SK-N-MC (cell line): ENCODE data around the gene OXTR.

Experiments
- DNase-seq: peaks from one replicate; pipeline ENCODE4 v3.0.0-alpha.2; 2011; ENCODE audit warnings: low read depth, low spot score
- H3K27ac ChIP-seq: fragments of 200-600 bp; sonication (generic); 2 replicates; pipeline ENCODE4 v1.5.1; 2016; ENCODE audit warnings: mixed run types
- H3K36me3 ChIP-seq: fragments of 200-600 bp; sonication (generic); 2 replicates; pipeline ENCODE4 v1.6.1; 2017; ENCODE audit warnings: antibody characterized with exemption, low read length, mixed read lengths; ENCODE audit not compliant: insufficient read depth
- H3K4me3 ChIP-seq: fragments of 200-600 bp; sonication (generic); 2 replicates; pipeline ENCODE4 v1.5.1; 2016
- H3K9ac ChIP-seq: fragments of 200-600 bp; sonication (generic); 2 replicates; pipeline ENCODE4 v1.8.0; 2017; ENCODE audit warnings: mixed run types, mixed read lengths; ENCODE audit not compliant: insufficient read length
- H3K9me3 ChIP-seq: fragments of 200-600 bp; sonication (generic); 2 replicates; pipeline ENCODE4 v1.6.1; 2017; ENCODE audit warnings: low read depth, mild to moderate bottlenecking, antibody characterized with exemption, low read length, moderate library complexity, mixed read lengths
- EZH2 ChIP-seq: fragments of 200-600 bp; sonication (generic); IDR thresholded peaks from one replicate; pipeline ENCODE4 v1.6.1; 2017; ENCODE audit warnings: antibody characterized with exemption
- FOXP2 ChIP-seq: optimal IDR thresholded peaks from 2 replicates; pipeline ENCODE3; 2011; ENCODE audit warnings: mild to moderate bottlenecking, moderate library complexity; ENCODE audit not compliant: insufficient read depth; ENCODE audit errors: extremely low read length, control extremely low read depth
- POLR2AphosphoS5 ChIP-seq: IDR thresholded peaks from 2 replicates; pipeline ENCODE4 v1.6.1; 2012; ENCODE audit warnings: mild to moderate bottlenecking, low read depth, low read length, borderline replicate concordance

Gene OXTR

DNA sequence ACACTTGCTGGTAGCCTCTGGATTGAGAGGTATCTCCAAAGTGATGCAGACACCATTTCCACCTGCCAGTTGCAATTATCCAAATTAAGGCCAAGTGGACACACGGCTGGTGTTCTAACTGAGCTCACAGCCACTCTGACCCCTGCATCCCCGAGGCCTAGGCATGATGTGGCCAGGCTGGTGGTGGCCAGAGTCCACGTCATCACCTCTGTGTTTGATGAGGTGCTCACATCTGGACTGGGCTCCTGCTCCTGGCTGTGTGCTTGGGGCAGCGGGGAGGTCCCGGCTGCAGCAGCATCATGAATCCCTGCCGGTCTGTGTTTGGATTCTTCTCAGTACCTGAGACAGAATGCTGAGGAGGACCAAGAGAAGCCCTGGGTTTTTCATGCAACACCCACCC lies 4.9 kb downstream of the OXTR start:
- TF ChIP-seq FOXP2 (no peak), POLR2AphosphoS5 (no peak), EZH2 (no peak)
- no peaks in the 10 kb centered on the region for H3K9me3 ChIP-seq
- no peak for DNase-seq
- H3K36me3 ChIP-seq = no peaks in the 10 kb centered on the region
- H3K4me3 ChIP-seq = no peak overlapping the region
- H3K27ac ChIP-seq = no peak overlapping the region
- H3K9ac ChIP-seq = no peak overlapping the region

DNA sequence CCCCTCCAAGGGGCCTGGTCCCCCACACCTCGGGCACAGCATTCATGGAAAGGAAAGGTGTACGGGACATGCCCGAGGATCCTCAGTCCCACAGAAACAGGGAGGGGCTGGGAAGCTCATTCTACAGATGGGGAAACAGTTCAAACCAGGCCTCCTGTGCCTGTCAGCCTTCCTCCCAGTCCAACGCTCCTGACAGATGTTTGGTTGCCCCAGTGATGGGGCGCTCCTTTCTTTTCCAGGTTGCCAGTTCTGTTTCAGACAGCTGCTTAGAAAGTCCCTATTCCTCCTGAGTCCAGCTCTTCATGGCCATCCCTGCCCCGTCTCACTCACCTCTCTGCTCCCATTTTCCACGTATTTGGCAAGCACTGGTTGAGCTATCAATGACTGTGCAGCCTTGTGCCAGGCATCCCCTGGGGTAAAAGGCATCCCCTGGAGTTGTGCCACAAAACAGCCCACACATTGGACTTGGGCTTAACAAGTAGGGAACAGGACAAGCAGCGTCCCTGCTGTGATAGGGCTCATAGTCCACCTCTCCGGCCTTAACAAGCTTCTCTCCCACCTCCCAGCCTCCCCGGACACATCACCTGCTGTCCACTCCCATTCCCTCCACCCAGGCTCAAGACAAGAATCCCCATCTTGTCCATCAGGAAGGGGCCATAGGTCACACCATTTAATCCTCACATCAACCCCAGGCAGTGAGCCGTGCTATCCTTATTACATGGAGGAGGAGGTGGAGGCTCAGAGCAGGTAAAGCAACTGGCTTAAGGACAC lies 6.6 kb downstream of the OXTR start:
- no peak overlapping the region for H3K9ac ChIP-seq
- no peak overlapping the region for H3K27ac ChIP-seq
- H3K9me3 ChIP-seq = no peaks in the 10 kb centered on the region
- no peaks in the 10 kb centered on the region for H3K36me3 ChIP-seq
- no peak overlapping the region for H3K4me3 ChIP-seq
- no peak for DNase-seq
- TF ChIP-seq FOXP2 (no peak), POLR2AphosphoS5 (no peak), EZH2 (no peak)

DNA sequence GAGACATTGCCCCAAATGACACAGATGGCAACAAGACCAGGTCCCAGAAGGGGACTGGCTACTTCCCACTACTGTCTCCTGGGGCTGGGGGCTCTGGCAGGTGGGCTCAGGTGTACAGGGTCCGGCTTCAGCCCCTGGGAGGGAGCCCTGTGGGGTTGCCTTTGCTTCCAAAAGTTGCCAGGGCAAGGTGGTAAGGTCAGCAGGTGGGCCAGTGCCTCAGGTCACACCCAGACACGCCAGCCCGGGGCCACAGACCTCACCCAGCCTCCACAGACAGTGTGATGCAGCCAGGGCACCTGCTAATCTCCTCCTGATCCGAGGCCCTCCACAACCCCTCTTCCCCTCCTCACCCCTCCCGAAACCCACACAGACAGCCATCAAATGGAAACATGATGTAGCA lies 7.5 kb downstream of the OXTR start:
- no peaks in the 10 kb centered on the region for H3K36me3 ChIP-seq
- H3K9ac ChIP-seq = no peak overlapping the region
- no peak overlapping the region for H3K4me3 ChIP-seq
- DNase-seq = no peak
- no peaks in the 10 kb centered on the region for H3K9me3 ChIP-seq
- no peak for TF ChIP-seq POLR2AphosphoS5
- TF ChIP-seq FOXP2 = no peak
- TF ChIP-seq EZH2 = no peak
- no peak overlapping the region for H3K27ac ChIP-seq

DNA sequence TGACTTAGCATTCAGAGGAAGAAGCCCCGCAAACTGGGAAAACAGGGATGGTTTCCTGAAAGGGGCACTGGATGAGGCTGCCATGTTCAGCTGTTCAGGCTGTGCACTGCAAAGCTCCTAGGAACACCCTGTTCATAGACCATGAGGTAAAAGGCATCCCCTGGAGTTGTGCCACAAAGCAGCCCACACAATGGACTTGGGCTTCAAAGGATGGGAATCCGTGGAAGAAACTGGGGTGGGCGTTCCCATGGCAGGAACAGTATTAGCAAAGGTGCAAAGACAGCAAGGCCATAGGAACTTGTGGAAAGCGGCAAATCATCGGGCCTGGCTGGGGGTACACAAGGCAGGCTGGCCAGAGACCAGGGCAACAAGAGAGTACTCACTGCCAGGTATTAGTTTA lies 8.9 kb downstream of the OXTR start:
- no peak overlapping the region for H3K4me3 ChIP-seq

DNA sequence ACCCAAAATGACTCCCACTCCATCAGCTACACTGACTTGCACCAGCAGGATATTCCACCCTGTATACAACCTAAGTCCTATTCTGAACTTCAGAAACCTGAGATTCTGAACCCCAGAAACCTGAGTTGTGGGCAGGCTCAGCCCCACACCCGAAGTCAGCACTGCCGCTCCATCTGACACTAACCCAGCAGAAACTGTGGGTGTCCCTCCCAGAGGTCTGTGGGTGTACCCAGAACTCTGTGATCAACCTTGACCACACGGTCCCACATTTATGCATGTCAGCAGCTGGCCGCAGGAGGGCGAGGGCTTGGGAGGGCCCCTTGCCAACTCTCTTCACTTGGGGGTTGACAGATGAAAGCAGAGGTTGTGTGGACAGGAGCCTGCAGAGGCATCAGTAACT lies 9.3 kb downstream of the OXTR start:
- H3K9ac ChIP-seq = no peak overlapping the region
- DNase-seq = no peak
- H3K27ac ChIP-seq = no peak overlapping the region
- H3K9me3 ChIP-seq = no peaks in the 10 kb centered on the region
- H3K4me3 ChIP-seq = no peak overlapping the region
- H3K36me3 ChIP-seq = no peaks in the 10 kb centered on the region
- TF ChIP-seq FOXP2 = no peak
- TF ChIP-seq EZH2 = no peak
- no peak for TF ChIP-seq POLR2AphosphoS5

More for the DNA sequence above, 8.9 kb downstream of the OXTR start:
- TF ChIP-seq FOXP2 (no peak), POLR2AphosphoS5 (no peak), EZH2 (no peak)
- no peak for DNase-seq
- Histone ChIP-seq H3K9me3 (no peaks in the 10 kb centered on the region), H3K9ac (no peak overlapping the region), H3K36me3 (no peaks in the 10 kb centered on the region), H3K27ac (no peak overlapping the region)

DNA sequence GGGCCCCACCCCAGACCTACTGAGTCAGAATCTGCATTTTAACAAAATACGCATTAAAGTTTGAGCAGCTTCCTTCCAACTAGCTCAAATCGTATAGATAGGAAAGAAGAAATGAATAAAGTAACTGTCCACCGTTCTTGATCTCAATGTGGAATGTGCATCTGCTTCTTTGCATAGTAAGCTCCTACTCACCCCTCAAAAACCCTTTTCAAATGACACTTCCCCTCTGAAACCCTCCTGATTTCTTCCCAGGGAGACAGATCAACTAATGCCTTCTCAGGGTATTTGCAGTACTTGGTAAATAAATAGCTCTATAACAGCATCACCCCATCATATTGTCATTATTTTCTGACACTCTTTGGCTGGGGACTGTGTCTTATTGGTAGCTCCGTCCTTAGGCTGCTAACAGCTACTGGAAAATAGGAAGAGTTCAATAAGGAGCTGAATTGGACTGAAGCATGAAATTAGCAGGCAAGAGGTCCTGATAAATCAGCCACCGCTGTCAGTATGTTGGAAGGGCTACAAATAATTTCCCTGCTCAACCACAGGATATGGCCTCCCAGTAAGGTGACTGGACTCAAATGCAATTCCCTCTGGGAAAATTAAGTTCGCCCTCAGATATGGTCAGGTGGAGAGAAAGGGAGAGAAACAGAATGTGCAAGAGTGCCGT lies 10.2 kb downstream of the OXTR start:
- no peak overlapping the region for H3K9ac ChIP-seq
- no peaks in the 10 kb centered on the region for H3K36me3 ChIP-seq
- DNase-seq = no peak
- no peak for TF ChIP-seq FOXP2
- TF ChIP-seq POLR2AphosphoS5 = no peak
- no peak for TF ChIP-seq EZH2
- H3K27ac ChIP-seq = no peak overlapping the region
- H3K9me3 ChIP-seq = no peaks in the 10 kb centered on the region
- H3K4me3 ChIP-seq = no peak overlapping the region

DNA sequence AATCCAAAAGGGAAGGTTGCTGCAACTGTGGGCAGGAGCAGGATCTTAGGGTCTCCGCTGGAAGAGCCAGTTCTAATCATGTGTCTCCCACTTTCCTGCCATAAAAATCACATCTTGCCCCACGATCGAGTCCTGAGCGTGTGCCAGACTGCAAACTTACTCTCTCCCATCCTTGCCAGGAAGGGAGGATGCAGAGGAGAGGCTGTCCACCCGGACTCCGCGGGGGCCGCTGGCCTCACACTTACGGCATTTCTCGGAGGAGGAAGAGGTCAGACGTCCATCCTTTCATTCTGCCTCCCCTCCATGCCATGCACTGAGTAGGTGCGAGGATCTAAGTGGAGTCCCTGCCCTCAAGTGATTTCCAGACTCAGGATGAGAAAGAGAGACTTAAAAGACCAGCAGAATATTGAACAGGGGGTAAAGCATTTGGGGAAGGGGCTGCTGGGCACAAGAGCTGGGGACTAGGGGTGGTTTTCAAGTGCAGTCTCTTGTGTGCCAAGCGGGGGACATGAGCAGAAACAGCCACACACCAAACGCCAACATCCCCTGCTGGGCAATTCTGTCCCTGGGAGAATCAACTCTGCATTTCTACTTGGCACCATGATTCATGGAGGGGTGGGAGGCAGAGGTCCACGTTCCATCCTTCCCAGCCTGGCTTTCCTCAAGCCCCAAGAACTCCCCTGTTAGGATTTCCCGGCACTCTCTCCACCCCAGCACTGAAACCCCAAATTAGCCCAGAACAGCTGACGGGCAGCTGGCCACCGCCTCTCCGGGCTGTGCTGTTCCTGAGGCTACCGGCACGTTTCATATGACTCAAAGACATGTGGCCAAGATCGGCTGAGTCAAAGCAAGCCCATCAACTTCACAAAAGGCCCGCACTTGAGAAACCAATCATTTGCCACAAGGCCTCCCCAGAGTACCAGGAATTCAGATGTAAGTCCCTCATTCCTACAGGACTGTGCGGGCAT lies 11.6 kb downstream of the OXTR start:
- H3K36me3 ChIP-seq = no peaks in the 10 kb centered on the region
- H3K9ac ChIP-seq = no peak overlapping the region
- H3K27ac ChIP-seq = no peak overlapping the region
- H3K4me3 ChIP-seq = no peak overlapping the region
- no peaks in the 10 kb centered on the region for H3K9me3 ChIP-seq
- TF ChIP-seq EZH2 = no peak
- TF ChIP-seq FOXP2 = no peak
- no peak for TF ChIP-seq POLR2AphosphoS5
- no peak for DNase-seq

DNA sequence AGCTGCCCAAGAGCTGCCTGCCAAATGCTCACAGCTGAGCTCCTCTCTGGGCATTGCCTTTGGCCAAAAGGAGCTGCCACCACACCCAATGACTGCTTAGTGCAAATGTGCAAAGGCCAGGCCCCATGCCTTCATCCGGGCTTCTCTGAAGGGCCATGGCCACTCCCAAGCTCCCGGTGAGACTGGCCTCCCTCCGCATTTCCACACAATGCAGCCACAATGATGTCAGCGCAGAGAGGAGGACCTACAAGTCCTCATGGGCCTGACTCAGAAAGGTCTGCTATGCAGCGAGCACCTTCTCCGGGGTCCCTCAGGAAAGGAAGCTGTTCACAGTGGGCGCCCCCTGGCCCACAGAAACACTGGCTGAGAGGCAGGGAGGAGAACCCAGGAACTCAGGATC lies 12.7 kb downstream of the OXTR start:
- Histone ChIP-seq H3K9ac (no peak overlapping the region), H3K27ac (no peak overlapping the region), H3K4me3 (no peak overlapping the region), H3K9me3 (no peaks in the 10 kb centered on the region), H3K36me3 (no peaks in the 10 kb centered on the region)
- DNase-seq = no peak
- TF ChIP-seq EZH2 (no peak), POLR2AphosphoS5 (no peak), FOXP2 (no peak)
